Measurements from ENCODE around the gene BTN3A1. TPM values are rescaled to one million over a fixed set of nuclear protein-coding genes. Genes with fewer than 3 reads are reported as not detected.

The BTN3A1 gene
- polyA plus RNA-seq, 1 donor from 2014 or later: 38.2 TPM

DNA sequence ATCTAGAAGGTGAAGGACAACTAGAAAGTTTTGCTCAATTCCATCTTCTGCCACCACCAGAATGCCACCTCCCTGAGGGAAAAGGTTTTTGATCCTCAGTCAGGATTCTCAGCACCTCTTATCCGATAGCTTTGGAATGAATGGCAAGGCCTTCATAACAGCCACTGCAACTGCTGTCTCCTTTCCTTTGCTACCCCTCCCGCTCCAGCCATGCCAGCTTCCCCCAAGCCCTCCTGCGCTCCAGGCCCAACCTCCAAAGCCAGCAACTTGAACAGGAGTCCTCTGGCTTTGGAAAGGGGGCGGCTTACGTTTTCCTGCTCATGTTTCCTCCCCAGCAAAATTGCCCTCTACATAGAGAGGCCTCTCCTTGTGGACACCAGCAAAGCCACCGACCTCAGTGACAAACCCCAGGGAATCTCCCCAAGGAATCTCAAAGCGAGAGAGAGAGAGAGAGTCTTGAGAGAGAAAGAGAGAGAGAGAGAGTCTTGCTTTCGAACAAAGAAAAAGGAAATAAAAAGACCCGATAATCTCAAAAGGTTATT, 55.3 kb downstream of the BTN3A1 start:
- H4K20me1 ChIP-seq (ENCODE audit: insufficient read depth): no peaks in the 10 kb centered on the region
- peak overlapping the region; percentile 47 for H3K4me2 ChIP-seq (ENCODE audit: low read length)
- H3K79me2 ChIP-seq (replicated peaks; ENCODE audit: insufficient read depth, low read length): peaks cover 24% of the 10 kb centered on the region
- peak overlapping the region; percentile 92 for H3K27ac ChIP-seq (ENCODE audit: low read length)
- no peaks in the 10 kb centered on the region for H3F3A ChIP-seq (ENCODE audit: insufficient read depth, low read length, poor library complexity, severe bottlenecking)
- H2AFZ ChIP-seq (ENCODE audit: low read depth, low read length): peak overlapping the region; percentile 98
- H3K9me2 ChIP-seq (ENCODE audit: insufficient read depth, low read length): no peaks in the 10 kb centered on the region
- no peaks in the 10 kb centered on the region for H3K27me3 ChIP-seq (ENCODE audit: insufficient read depth, low read depth, low read length)
- H3K9ac ChIP-seq (ENCODE audit: low read length): peak overlapping the region; percentile 85
- H3K36me3 ChIP-seq (ENCODE audit: insufficient read depth, low read length): peaks cover 5% of the 10 kb centered on the region
- H3K4me3 ChIP-seq (ENCODE audit: low read length): peak overlapping the region; percentile 77
- TF ChIP-seq SMC3 (conservative IDR thresholded peaks at IDR 0.05; ENCODE audit: poor library complexity) (no peak), EP300 (conservative IDR thresholded peaks at IDR 0.05; ENCODE audit: poor library complexity, severe bottlenecking) (no peak), TAF1 (IDR thresholded peaks at IDR 0.05; ENCODE audit: low read depth) (no peak), MXI1 (conservative IDR thresholded peaks at IDR 0.05; ENCODE audit: poor library complexity, severe bottlenecking) (no peak), RAD21 (conservative IDR thresholded peaks at IDR 0.05) (no peak), EZH2 (IDR thresholded peaks at IDR 0.05; ENCODE audit: borderline replicate concordance, insufficient read depth, low read length, poor library complexity, severe bottlenecking) (no peak), POLR2AphosphoS5 (IDR thresholded peaks at IDR 0.05) (no peak)
- TF ChIP-seq, protein P1, sequence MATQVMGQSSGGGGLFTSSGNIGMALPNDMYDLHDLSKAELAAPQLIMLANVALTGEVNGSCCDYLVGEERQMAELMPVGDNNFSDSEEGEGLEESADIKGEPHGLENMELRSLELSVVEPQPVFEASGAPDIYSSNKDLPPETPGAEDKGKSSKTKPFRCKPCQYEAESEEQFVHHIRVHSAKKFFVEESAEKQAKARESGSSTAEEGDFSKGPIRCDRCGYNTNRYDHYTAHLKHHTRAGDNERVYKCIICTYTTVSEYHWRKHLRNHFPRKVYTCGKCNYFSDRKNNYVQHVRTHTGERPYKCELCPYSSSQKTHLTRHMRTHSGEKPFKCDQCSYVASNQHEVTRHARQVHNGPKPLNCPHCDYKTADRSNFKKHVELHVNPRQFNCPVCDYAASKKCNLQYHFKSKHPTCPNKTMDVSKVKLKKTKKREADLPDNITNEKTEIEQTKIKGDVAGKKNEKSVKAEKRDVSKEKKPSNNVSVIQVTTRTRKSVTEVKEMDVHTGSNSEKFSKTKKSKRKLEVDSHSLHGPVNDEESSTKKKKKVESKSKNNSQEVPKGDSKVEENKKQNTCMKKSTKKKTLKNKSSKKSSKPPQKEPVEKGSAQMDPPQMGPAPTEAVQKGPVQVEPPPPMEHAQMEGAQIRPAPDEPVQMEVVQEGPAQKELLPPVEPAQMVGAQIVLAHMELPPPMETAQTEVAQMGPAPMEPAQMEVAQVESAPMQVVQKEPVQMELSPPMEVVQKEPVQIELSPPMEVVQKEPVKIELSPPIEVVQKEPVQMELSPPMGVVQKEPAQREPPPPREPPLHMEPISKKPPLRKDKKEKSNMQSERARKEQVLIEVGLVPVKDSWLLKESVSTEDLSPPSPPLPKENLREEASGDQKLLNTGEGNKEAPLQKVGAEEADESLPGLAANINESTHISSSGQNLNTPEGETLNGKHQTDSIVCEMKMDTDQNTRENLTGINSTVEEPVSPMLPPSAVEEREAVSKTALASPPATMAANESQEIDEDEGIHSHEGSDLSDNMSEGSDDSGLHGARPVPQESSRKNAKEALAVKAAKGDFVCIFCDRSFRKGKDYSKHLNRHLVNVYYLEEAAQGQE (IDR thresholded peaks at IDR 0.05; ENCODE audit: borderline replicate concordance): no peak
- TF ChIP-seq, protein P2, sequence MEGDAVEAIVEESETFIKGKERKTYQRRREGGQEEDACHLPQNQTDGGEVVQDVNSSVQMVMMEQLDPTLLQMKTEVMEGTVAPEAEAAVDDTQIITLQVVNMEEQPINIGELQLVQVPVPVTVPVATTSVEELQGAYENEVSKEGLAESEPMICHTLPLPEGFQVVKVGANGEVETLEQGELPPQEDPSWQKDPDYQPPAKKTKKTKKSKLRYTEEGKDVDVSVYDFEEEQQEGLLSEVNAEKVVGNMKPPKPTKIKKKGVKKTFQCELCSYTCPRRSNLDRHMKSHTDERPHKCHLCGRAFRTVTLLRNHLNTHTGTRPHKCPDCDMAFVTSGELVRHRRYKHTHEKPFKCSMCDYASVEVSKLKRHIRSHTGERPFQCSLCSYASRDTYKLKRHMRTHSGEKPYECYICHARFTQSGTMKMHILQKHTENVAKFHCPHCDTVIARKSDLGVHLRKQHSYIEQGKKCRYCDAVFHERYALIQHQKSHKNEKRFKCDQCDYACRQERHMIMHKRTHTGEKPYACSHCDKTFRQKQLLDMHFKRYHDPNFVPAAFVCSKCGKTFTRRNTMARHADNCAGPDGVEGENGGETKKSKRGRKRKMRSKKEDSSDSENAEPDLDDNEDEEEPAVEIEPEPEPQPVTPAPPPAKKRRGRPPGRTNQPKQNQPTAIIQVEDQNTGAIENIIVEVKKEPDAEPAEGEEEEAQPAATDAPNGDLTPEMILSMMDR (IDR thresholded peaks at IDR 0.05; ENCODE audit: poor library complexity, severe bottlenecking): no peak
- no peaks in the 10 kb centered on the region for H3K9me3 ChIP-seq (ENCODE audit: low read length)

DNA sequence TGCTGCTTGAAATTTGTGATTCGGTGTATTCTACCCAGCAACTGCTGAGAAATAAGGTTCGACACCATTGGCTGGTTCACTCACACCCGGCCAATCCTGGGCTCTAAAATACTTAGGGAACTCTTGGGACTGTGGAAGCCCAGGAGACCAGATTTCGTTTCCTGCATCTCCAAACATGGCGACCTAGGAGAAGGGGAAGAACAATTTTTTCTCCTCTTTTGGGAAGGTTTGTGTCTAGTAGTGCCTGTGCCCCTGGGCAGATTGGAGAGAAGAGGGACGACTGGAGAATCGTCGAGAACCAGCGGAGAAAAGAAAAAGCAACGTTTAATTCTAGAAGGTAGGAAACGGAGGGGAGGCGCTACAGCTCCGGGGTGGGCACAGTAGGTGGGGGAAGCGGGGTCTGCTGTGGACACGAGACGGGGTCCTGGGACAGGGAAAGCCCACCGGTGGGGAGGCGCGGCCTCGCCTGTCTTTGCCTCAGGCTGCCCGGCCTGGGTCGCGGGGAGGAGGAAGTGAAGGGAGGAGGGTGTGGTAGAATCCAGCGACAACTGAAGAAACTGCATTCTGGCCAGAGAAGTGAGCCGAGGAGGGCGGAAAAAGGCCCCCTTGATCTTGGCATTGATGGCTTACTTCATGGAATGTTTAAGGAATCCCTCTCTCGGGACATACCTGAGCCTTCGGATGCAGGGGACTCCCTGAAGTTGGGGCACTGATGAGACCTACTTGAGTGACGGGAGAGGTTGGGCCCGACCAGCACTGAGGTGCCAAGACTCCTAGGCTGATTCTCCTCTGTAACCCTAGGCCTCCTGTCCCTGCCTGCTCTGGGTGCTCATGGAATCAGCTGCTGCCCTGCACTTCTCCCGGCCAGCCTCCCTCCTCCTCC, 56.0 kb downstream of the BTN3A1 start, which contains the start of gene BTN2A1:
Gene BTN2A1, plus strand, starts transcription at position 150 of the 883 bp plus-strand sequence. Its CDS starts 682 bp downstream, at position 832.
- H3F3A ChIP-seq (ENCODE audit: insufficient read depth, low read length, poor library complexity, severe bottlenecking): no peaks in the 10 kb centered on the region
- peak within 1 kb of the TSS; percentile 77 for H3K4me3 ChIP-seq (ENCODE audit: low read length)
- TF ChIP-seq TAF1 (IDR thresholded peaks at IDR 0.05; ENCODE audit: low read depth) (peak; percentile 17), EZH2 (IDR thresholded peaks at IDR 0.05; ENCODE audit: borderline replicate concordance, insufficient read depth, low read length, poor library complexity, severe bottlenecking) (no peak), SMC3 (conservative IDR thresholded peaks at IDR 0.05; ENCODE audit: poor library complexity) (peak; percentile 14), POLR2AphosphoS5 (IDR thresholded peaks at IDR 0.05) (peak; percentile 70), EP300 (conservative IDR thresholded peaks at IDR 0.05; ENCODE audit: poor library complexity, severe bottlenecking) (no peak), MXI1 (conservative IDR thresholded peaks at IDR 0.05; ENCODE audit: poor library complexity, severe bottlenecking) (peak; percentile 37)
- TF ChIP-seq, protein P2 (IDR thresholded peaks at IDR 0.05; ENCODE audit: poor library complexity, severe bottlenecking): peak; percentile 43
- TF ChIP-seq, protein P1 (IDR thresholded peaks at IDR 0.05; ENCODE audit: borderline replicate concordance): peak; percentile 60
- peaks cover 24% of the 10 kb centered on the region for H3K79me2 ChIP-seq (replicated peaks; ENCODE audit: insufficient read depth, low read length)
- H3K9me2 ChIP-seq (ENCODE audit: insufficient read depth, low read length): no peaks in the 10 kb centered on the region
- H2AFZ ChIP-seq (ENCODE audit: low read depth, low read length): peak within 1 kb of the TSS; percentile 98
- peak within 1 kb of the TSS; percentile 92 for H3K27ac ChIP-seq (ENCODE audit: low read length)
- H3K9me3 ChIP-seq (ENCODE audit: low read length): no peaks in the 10 kb centered on the region
- H3K9ac ChIP-seq (ENCODE audit: low read length): peak within 1 kb of the TSS; percentile 85
- peak within 1 kb of the TSS; percentile 80 for H3K4me2 ChIP-seq (ENCODE audit: low read length)
- no peaks in the 10 kb centered on the region for H3K27me3 ChIP-seq (ENCODE audit: insufficient read depth, low read depth, low read length)
- no peaks in the 10 kb centered on the region for H4K20me1 ChIP-seq (ENCODE audit: insufficient read depth)
- peaks cover 5% of the 10 kb centered on the region for H3K36me3 ChIP-seq (ENCODE audit: insufficient read depth, low read length)

All from neural cell (in vitro differentiated cells).